Effector CD4-positive, alpha-beta T cell (primary cell): ENCODE results near the gene SLC12A8.

Source experiments
- DNase-seq: peaks from one replicate; pipeline ENCODE4 v3.0.0-alpha.2; 2020

The SLC12A8 gene

GRCh38 chr3:125137358-125138033 is 75.1 kb downstream of the SLC12A8 start:
- no peak for DNase-seq

DNA sequence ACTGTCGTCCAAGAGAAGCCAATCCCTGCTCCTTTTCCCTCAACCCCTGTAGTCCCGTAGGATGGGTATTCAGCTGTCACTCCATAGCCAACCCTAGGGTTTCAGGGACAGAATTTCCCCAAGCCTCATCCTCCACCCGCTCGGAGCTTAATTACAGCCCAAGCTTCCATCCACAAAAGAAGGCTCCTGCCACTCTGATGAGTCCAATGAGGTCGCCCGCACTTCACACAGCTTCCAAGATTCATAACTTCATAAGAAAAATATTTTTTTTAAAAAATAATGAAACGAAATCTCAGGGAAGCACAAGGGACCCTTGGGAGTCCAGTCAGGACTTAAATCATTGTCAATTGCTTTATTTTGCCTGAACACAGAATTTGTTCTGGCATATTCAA is 75.6 kb downstream of the SLC12A8 start:
- no peak for DNase-seq

DNA sequence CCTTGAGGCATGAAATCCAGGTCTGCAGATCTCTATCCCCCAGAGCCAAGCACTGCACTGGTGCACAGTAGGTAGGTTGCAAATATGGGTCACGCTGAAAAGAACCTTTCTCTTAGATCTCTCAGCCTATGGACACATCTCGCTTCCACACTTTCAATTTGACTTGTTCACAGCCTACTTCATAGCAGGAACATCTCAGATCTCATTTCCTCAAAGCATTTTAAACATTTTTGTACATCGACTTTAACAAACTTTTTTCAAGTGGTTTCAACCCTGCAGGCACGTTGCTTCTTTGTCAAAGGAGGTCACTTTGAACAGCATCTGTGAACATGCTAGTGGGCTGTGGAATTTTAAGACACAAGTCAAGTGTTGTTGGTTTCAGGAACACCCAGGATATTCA is 76.0 kb downstream of the SLC12A8 start:
- no peak for DNase-seq

DNA sequence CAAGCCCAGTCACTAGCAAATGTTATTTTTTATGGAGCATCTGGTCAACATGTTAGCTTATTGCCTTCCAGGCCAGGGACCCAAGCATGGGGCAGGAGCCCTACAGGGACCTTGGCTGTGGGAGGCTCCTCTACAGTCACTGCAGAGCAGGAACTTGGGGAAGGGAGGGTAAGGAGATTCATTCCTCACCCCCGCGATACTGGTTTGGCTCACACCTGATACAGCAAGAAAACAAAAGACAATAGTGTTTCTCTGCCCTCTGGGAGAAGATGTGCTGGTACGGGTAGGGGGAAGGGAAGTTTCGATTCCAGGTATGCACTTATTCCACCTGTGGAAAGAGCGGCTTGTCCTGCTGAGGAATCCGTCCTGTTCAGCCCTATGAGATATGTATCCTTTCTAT is 77.6 kb downstream of the SLC12A8 start:
- DNase-seq, result no peak

DNA sequence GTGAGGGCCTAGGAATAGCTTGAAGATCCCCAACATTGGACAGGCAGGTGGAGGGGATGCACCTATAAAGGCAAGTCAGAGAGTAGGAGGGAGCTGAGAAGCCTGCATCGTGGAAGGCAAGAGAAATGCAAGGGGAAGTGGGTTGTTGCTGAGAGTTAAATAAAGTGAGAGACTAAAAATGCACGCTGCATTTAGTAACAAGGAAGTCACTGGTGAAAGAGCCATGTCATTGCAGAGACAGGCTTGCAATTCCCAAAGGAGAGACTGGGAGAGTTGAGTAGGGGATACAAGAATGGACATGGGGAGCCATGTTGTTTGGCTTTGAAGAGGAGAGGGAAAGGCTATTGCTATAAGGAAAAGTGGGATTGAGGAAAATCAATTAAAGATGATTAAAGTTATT is 79.7 kb downstream of the SLC12A8 start:
- DNase-seq, result no peak

DNA sequence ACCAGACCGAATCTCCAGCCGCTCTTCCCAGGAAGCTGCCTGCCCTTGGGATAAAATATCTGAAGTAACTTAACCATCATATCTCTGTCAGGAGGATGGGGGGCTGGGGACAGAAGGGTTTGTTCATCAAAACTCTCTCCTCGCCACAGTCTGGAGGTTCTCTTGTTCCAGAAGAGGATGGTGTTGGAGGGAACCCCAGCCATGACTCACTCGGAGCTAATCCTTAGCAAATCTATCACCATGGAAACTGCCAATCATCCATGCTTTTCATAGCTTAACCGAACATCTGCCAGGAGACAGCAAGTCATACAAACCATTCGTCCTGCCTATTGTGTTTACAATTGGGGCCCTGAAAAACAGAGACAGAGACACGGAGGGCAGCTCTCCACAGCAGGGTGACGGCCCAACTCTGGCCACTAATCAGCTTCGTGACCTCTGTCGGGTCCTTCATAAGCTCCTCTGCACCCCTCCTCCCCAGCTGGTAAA is 83.0 kb downstream of the SLC12A8 start:
- DNase-seq, result no peak

DNA sequence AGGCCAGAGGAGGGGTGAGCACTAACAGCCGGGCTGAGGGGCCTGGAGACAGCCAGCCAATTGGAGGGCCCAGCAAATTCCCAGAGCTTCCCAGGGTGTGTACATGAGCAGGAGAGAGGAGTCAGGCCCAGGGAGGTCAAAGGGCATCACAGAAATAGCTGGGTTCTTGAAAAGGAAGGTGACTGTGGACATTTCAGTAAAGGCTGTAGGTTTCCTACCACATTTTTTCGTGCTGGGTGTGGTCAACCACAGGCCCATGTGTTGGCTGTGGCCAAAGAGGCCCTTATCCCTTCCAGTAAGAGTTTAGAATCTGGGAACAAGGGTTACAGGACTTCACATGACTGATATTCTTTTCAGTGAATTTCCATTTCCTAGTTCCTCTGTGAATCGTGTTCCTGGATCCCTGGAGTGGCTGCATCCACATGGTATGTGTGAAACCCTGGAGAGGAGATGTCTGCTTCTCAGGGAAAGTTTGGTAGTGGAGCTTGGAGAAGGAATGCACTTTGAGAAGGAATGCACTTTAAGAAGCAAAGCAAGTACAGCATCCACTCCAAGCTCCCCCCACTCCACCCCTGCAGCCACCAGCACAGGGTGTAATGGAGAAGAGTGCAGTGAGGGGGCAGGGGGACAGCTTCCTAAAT is 83.6 kb downstream of the SLC12A8 start:
- DNase-seq, result no peak

GRCh38 chr3:125126323-125126722 is 86.2 kb downstream of the SLC12A8 start:
- no peak for DNase-seq

DNA sequence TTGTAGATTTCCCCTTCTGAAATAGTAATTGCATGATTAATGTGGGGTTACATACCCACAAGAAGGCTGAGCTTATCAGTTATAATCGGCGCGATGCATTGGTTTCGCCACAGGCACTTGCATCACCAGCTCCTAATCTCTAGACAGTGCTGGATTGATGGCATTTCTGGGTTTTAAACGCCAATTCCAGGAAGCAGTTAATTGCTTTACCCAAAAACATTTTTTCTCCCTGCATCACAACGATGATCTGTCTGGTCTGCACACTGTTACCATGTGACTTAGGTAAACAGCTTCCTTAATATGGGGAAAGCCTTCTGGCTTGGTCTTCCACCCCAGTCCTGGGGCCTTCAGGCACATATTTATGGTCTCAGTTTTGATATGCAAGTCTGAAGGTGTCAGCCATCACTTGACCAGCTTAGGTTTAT is 86.7 kb downstream of the SLC12A8 start:
- no peak for DNase-seq

GRCh38 chr3:125123451-125124305 is 88.9 kb downstream of the SLC12A8 start:
- no peak for DNase-seq

DNA sequence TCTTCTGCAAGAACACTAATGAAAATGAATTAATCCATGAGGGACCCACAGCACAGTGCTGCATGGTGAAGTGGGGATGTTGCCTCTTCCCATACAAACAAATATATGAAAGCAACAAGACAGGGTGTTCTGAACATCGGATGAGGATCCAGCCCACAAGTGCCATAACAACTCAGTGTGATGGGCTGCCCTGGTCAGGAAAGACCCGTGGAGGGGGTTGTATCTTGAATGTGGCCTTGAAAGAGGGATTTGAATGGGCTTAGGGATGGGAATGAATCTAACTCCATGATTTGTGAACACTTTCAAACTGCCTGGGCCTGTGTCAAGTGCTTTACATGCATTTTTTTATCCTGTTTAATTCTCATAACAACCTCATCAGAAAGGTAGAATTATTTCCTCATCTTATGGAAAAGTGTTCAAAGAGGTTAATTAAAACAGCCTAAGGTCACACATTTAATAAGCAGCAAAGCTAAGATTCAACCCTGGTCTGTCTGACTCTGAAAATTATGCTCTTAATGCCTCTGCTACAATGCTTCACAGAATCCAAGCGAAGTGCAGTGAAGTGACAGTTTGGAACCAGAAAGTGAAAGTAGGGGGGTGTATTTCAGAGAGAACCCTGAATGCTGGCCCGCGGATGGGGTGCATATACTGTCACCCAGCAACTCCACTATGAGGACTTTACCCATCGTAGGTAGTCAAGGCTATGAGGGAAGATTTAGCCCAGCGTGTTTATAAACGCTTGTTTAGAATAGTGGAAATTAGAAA is 91.1 kb downstream of the SLC12A8 start:
- DNase-seq, result no peak

- no peak for DNase-seq
Observed at GRCh38 chr3:125120379-125121122, 92.0 kb downstream of the SLC12A8 start.

DNA sequence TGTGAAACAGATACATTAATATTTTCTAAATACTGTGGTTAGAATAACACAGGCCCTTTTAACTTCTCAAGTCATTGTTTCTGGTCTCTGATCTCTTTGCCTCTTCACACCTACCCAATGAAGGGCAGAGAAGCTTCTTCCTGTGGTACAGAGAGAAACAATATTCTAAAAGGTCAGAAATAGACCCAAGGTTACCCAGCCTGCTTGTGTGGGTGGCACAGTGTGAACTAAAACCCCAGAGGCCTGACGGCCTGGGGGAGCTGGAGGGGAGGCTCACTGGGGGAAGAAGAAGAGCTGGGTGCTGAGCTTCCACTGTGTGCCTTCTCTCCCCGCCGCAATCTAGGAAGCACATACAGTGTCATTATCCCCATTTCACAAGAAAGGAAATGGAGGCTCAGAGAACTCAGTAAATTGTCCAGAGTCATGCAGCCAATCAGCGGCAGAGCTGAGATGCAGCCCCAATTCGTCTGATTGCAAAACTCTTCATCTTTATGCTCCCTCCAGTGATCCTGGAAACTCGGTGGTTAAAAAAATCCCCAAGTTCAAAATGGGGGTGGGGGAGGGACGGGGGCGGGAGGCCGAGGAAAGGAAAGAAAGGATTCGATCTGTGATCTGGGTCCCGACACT is 92.7 kb downstream of the SLC12A8 start:
- no peak for DNase-seq

- no peak for DNase-seq
Observed at GRCh38 chr3:125118600-125118999, 93.9 kb downstream of the SLC12A8 start.

DNA sequence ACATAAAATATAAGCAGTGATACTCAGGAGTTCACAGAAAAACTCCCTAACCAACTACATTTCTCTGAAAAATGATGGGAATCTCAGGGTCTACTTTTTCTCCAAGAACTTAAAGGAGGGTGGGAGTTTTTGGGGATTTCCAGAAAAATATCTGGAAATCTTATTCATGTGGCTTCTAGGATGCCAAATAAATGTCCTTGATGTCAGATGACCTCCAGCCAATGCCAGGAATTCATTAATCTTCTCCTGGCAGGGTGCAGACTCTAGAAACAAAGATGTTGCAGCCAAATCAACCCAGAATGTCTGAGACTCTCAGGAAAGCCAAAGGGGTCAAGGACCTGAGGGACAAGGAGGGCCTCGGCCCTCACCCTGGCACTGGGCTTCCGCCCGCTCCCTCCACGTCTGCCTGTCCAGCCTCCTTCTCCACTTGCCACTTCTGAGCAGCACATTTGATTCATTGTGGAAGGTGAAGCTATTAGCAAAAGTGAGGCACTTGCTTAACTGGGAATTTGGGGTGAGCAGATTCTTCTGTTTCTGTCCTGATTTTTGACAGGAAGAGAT is 94.8 kb downstream of the SLC12A8 start:
- DNase-seq, result no peak

- DNase-seq, result no peak
Observed at GRCh38 chr3:125116311-125117080, 96.1 kb downstream of the SLC12A8 start.

DNA sequence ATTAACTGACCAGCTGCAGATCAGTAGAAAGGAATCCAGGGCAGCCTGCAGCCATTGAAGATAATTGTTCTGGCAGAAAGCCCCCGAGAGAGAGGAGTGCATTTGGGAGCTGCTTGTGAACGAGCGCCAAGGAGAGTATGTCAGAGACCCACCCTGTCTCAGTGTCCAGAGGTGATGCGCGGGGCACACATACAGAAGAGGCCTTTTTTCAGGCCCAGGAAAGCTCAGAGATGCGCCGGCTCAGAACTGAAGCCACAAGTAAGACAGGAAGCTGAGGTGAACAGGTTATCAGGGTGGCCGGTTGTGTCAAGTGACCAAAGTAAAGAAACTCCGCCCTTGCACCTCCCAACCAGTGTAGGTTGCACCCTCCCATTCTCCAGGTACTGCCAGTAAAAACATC is 96.9 kb downstream of the SLC12A8 start:
- no peak for DNase-seq

- DNase-seq, result no peak
Observed at GRCh38 chr3:125112981-125113380, 99.6 kb downstream of the SLC12A8 start.

- no peak for DNase-seq
Observed at GRCh38 chr3:125110876-125111480, 101.6 kb downstream of the SLC12A8 start.
